GM11168 (cell line): ENCODE measurements around the gene PPP4R3A.
"Not testable (repeated sequence)": the region's sequence is repeated elsewhere in the genome, so short reads cannot be mapped to it uniquely, and the experiment has no call there.

Experiments used
- in situ Hi-C: fragments of 300-500 bp; cut with MboI; formaldehyde crosslinking; loops from one replicate; pipeline ENCODE4 v1.12.0; 2022; ENCODE audit warnings: low sequenced_read_pairs; ENCODE audit not compliant: unreplicated experiment

The PPP4R3A gene

GRCh38 chr14:91444335-91445020, 65.6 kb downstream of the PPP4R3A start:
- in situ Hi-C loops, result no loop called here

GRCh38 chr14:91439345-91439744, 70.8 kb downstream of the PPP4R3A start:
- in situ Hi-C loops, result no loop called here

- in situ Hi-C loops, result no loop called here
Observed at GRCh38 chr14:91438845-91439244, 71.3 kb downstream of the PPP4R3A start.

- in situ Hi-C loops, result not testable (repeated sequence)
Observed at GRCh38 chr14:91436266-91436665, 73.8 kb downstream of the PPP4R3A start.

- in situ Hi-C loops, result loop anchor here (10.0 kb wide), 1 partner anchor 115 kb away; no protein-coding TSS in a partner anchor
Observed at GRCh38 chr14:91429385-91429784, 80.7 kb downstream of the PPP4R3A start.

GRCh38 chr14:91428931-91429330, 81.2 kb downstream of the PPP4R3A start:
- in situ Hi-C loops, result loop anchor here (10.0 kb wide), 1 partner anchor 114 kb away; no protein-coding TSS in a partner anchor

- in situ Hi-C loops, result loop anchor here (10.0 kb wide), 1 partner anchor 111 kb away; no protein-coding TSS in a partner anchor
Observed at GRCh38 chr14:91425531-91425944, 84.6 kb downstream of the PPP4R3A start.

- in situ Hi-C loops, result loop anchor here (10.0 kb wide), 1 partner anchor 110 kb away; no protein-coding TSS in a partner anchor
Observed at GRCh38 chr14:91424813-91425530, 85.1 kb downstream of the PPP4R3A start.

- in situ Hi-C loops, result loop anchor here (10.0 kb wide), 1 partner anchor 106 kb away; no protein-coding TSS in a partner anchor
Observed at GRCh38 chr14:91420686-91421085, 89.4 kb downstream of the PPP4R3A start.

- in situ Hi-C loops, result no loop called here
Observed at GRCh38 chr14:91419451-91419850, 90.7 kb downstream of the PPP4R3A start.

- in situ Hi-C loops, result no loop called here
Observed at GRCh38 chr14:91419044-91419397, 91.1 kb downstream of the PPP4R3A start.

- in situ Hi-C loops, result no loop called here
Observed at GRCh38 chr14:91418387-91419043, 91.6 kb downstream of the PPP4R3A start.

GRCh38 chr14:91417983-91418386, 92.1 kb downstream of the PPP4R3A start:
- in situ Hi-C loops, result no loop called here

GRCh38 chr14:91417120-91417982, 92.8 kb downstream of the PPP4R3A start, which contains the start of gene CCDC88C:
Gene CCDC88C, minus strand, starts transcription at chr14:91417820. Its CDS starts 130 bp downstream, at chr14:91417690.
- in situ Hi-C loops, result no loop called here

GRCh38 chr14:91416744-91417119, 93.4 kb downstream of the PPP4R3A start:
- in situ Hi-C loops, result no loop called here

GRCh38 chr14:91415794-91416743, 94.0 kb downstream of the PPP4R3A start:
- in situ Hi-C loops, result no loop called here

GRCh38 chr14:91414475-91414833, 95.7 kb downstream of the PPP4R3A start:
- in situ Hi-C loops, result no loop called here

- in situ Hi-C loops, result no loop called here
Observed at GRCh38 chr14:91413547-91414474, 96.3 kb downstream of the PPP4R3A start.
